ENCODE measurements around the gene XKR7.

Gene XKR7

GRCh38 chr20:32034581-32035425, 66.9 kb downstream of the XKR7 start:
- Histone ChIP-seq H3K4me1 (ENCODE audit: control insufficient read depth, insufficient read depth, low read length, poor library complexity, severe bottlenecking) (peaks cover 5% of the 10 kb centered on the region), H3K36me3 (ENCODE audit: control insufficient read depth, insufficient read depth, low read length) (no peaks in the 10 kb centered on the region), H3K4me3 (ENCODE audit: insufficient read depth, low read depth, low read length, poor library complexity, severe bottlenecking) (no peak overlapping the region), H3K27ac (ENCODE audit: insufficient read depth, low read length, poor library complexity, severe bottlenecking) (no peak overlapping the region), H3K27me3 (replicated peaks; ENCODE audit: control insufficient read depth, insufficient read depth, low read length, poor library complexity, severe bottlenecking) (peaks cover 3% of the 10 kb centered on the region), H3K9me3 (ENCODE audit: control insufficient read depth, low read length) (no peaks in the 10 kb centered on the region)
- no peak for DNase-seq

- Histone ChIP-seq H3K27ac (ENCODE audit: insufficient read depth, low read length, poor library complexity, severe bottlenecking) (no peak overlapping the region), H3K36me3 (ENCODE audit: control insufficient read depth, insufficient read depth, low read length) (no peaks in the 10 kb centered on the region), H3K9me3 (ENCODE audit: control insufficient read depth, low read length) (no peaks in the 10 kb centered on the region), H3K4me1 (ENCODE audit: control insufficient read depth, insufficient read depth, low read length, poor library complexity, severe bottlenecking) (peaks cover 5% of the 10 kb centered on the region), H3K27me3 (replicated peaks; ENCODE audit: control insufficient read depth, insufficient read depth, low read length, poor library complexity, severe bottlenecking) (peaks cover 3% of the 10 kb centered on the region), H3K4me3 (ENCODE audit: insufficient read depth, low read depth, low read length, poor library complexity, severe bottlenecking) (no peak overlapping the region)
- no peak for DNase-seq
Measured at GRCh38 chr20:32035426-32035779, 67.5 kb downstream of the XKR7 start.

DNA sequence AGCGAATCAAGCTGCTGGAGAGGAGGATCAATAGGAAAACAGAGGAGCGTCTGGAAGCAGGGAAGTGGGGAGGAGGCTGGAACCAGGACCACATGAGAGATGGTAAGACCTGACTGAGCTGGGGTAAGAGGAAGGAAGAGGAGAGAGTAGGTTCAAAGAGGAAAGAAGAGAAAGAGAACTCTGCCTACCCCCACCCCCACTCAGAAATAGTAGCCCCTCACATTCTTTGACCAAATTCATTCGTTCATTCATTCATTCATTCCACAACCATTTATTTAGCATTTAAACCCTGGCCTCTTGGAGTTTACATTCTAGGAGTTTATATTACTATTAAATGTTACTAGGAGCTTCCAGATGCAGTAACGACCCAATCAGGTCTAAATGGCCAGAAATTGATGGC, 68.3 kb downstream of the XKR7 start:
- Histone ChIP-seq H3K9me3 (ENCODE audit: control insufficient read depth, low read length) (no peaks in the 10 kb centered on the region), H3K27ac (ENCODE audit: insufficient read depth, low read length, poor library complexity, severe bottlenecking) (no peak overlapping the region), H3K27me3 (replicated peaks; ENCODE audit: control insufficient read depth, insufficient read depth, low read length, poor library complexity, severe bottlenecking) (peaks cover 3% of the 10 kb centered on the region), H3K4me1 (ENCODE audit: control insufficient read depth, insufficient read depth, low read length, poor library complexity, severe bottlenecking) (peaks cover 4% of the 10 kb centered on the region), H3K36me3 (ENCODE audit: control insufficient read depth, insufficient read depth, low read length) (no peaks in the 10 kb centered on the region), H3K4me3 (ENCODE audit: insufficient read depth, low read depth, low read length, poor library complexity, severe bottlenecking) (no peak overlapping the region)
- DNase-seq: no peak

DNA sequence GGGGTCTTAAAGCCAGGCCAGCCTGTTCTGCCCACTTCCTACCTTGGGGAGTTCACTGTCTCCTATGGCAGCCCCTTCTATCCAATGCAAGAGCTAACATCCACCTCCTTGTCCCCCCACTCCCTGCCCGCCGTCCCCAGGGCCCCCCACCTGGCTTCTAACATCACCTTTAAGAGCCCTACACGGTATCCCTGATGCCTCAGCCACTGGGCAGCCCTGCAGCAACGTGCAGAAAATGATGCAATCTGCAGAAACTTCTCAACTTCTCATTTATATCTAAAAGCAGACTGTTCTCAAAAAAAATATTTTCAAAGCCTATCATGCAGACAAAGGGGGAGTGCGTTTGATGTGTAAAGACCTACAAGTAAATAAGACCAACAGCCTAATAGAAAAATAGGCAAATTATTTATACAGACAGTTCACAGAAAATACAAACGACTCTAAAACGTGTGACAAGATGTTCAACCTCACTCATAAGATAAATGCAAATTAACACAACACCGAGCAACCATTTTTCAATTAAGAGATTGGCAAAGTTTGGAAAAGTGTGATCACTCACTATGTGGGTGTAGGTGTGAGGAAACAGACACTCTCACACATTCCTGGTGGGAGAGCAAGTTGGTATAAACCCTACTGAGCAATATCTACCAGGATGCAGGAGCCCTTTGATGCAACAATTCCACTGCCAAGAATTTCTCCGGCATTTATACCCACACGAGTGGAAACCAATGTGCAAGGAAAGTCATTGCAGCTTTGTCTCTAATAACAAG, 69.0 kb downstream of the XKR7 start:
- DNase-seq: no peak
- H3K4me1 ChIP-seq (ENCODE audit: control insufficient read depth, insufficient read depth, low read length, poor library complexity, severe bottlenecking): no peaks in the 10 kb centered on the region
- no peak overlapping the region for H3K4me3 ChIP-seq (ENCODE audit: insufficient read depth, low read depth, low read length, poor library complexity, severe bottlenecking)

GRCh38 chr20:32037929-32038328, 70.0 kb downstream of the XKR7 start:
- Histone ChIP-seq H3K27me3 (replicated peaks; ENCODE audit: control insufficient read depth, insufficient read depth, low read length, poor library complexity, severe bottlenecking) (peaks cover 3% of the 10 kb centered on the region), H3K4me3 (ENCODE audit: insufficient read depth, low read depth, low read length, poor library complexity, severe bottlenecking) (no peak overlapping the region), H3K27ac (ENCODE audit: insufficient read depth, low read length, poor library complexity, severe bottlenecking) (no peak overlapping the region), H3K4me1 (ENCODE audit: control insufficient read depth, insufficient read depth, low read length, poor library complexity, severe bottlenecking) (no peaks in the 10 kb centered on the region), H3K36me3 (ENCODE audit: control insufficient read depth, insufficient read depth, low read length) (no peaks in the 10 kb centered on the region), H3K9me3 (ENCODE audit: control insufficient read depth, low read length) (no peaks in the 10 kb centered on the region)
- no peak for DNase-seq

More for the DNA sequence above, 69.0 kb downstream of the XKR7 start:
- no peaks in the 10 kb centered on the region for H3K9me3 ChIP-seq (ENCODE audit: control insufficient read depth, low read length)
- no peaks in the 10 kb centered on the region for H3K36me3 ChIP-seq (ENCODE audit: control insufficient read depth, insufficient read depth, low read length)
- H3K27me3 ChIP-seq (replicated peaks; ENCODE audit: control insufficient read depth, insufficient read depth, low read length, poor library complexity, severe bottlenecking): peaks cover 3% of the 10 kb centered on the region
- no peak overlapping the region for H3K27ac ChIP-seq (ENCODE audit: insufficient read depth, low read length, poor library complexity, severe bottlenecking)

DNA sequence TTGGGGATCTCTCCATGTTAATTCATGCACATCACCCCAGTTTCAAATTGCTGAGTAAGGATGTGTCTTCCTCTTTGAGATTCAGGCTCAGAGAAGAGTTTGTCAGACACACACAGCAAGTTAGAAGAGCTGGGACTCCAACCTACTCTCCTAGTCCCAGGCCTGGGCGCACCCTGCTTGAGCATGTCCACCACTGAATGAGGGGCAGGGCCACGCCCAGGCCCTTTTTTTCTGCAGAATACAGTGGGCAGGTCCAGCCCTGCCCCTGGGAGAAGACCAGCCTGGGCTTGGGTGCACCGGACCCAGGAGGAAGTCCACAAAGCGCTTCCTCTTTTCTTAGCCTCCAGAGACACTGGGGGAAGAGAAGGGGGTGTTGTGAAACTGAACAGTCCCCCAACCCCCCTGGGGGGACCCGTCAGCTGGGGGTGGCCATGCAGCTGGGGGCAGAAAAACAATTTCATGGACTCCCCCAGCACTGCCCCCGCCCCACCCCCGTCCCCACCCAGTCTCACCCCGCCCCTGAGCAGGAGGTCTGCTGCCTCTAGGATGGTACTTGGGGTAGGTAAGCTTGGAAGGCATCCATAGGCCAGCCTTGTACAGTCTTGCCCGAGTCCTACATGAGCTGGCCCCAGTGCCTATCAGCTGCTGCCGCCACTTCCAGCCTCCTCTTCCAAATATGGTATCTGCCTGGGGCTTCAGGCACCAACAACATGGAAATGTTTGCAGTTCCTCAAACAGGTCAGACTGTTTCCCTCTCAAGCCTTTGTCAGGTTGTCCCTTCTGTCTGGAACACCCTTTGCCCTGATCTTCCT, 72.4 kb downstream of the XKR7 start:
- Histone ChIP-seq H3K4me1 (ENCODE audit: control insufficient read depth, insufficient read depth, low read length, poor library complexity, severe bottlenecking) (no peaks in the 10 kb centered on the region), H3K4me3 (ENCODE audit: insufficient read depth, low read depth, low read length, poor library complexity, severe bottlenecking) (no peak overlapping the region), H3K27ac (ENCODE audit: insufficient read depth, low read length, poor library complexity, severe bottlenecking) (no peak overlapping the region), H3K36me3 (ENCODE audit: control insufficient read depth, insufficient read depth, low read length) (no peaks in the 10 kb centered on the region), H3K27me3 (replicated peaks; ENCODE audit: control insufficient read depth, insufficient read depth, low read length, poor library complexity, severe bottlenecking) (peaks cover 3% of the 10 kb centered on the region), H3K9me3 (ENCODE audit: control insufficient read depth, low read length) (no peaks in the 10 kb centered on the region)
- no peak for DNase-seq

GRCh38 chr20:32045999-32046398, 78.0 kb downstream of the XKR7 start:
- Histone ChIP-seq H3K9me3 (ENCODE audit: control insufficient read depth, low read length) (no peaks in the 10 kb centered on the region), H3K36me3 (ENCODE audit: control insufficient read depth, insufficient read depth, low read length) (no peaks in the 10 kb centered on the region), H3K4me1 (ENCODE audit: control insufficient read depth, insufficient read depth, low read length, poor library complexity, severe bottlenecking) (peaks cover 1% of the 10 kb centered on the region), H3K27me3 (replicated peaks; ENCODE audit: control insufficient read depth, insufficient read depth, low read length, poor library complexity, severe bottlenecking) (peaks cover 3% of the 10 kb centered on the region), H3K27ac (ENCODE audit: insufficient read depth, low read length, poor library complexity, severe bottlenecking) (no peak overlapping the region), H3K4me3 (ENCODE audit: insufficient read depth, low read depth, low read length, poor library complexity, severe bottlenecking) (no peak overlapping the region)
- no peak for DNase-seq

DNA sequence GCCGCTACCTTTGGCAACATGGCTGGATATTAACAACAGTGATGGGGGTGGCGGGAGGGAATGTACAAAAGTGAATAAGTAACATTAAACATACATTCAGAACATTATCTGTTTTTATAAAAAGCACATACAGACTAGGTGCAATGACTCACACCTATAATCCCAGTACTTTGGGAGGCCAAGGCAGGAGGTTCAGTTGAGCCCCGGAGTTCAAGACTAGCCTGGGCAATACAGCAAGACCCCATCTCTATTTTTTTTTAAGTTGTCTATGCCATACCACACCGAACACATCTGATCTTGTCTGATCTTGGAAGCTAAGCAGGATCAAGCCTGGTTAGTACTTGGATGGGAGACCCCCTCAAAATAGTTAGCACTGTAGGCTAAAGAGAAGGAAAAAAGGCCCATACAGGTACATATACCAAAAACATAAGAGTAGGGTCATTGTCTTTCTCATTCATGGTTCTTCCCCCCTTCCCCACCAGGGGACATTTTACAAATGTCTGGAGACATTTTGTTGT, 82.4 kb downstream of the XKR7 start:
- no peak for DNase-seq
- no peak overlapping the region for H3K4me3 ChIP-seq (ENCODE audit: insufficient read depth, low read depth, low read length, poor library complexity, severe bottlenecking)
- H3K36me3 ChIP-seq (ENCODE audit: control insufficient read depth, insufficient read depth, low read length): no peaks in the 10 kb centered on the region
- no peak overlapping the region for H3K27ac ChIP-seq (ENCODE audit: insufficient read depth, low read length, poor library complexity, severe bottlenecking)
- peaks cover 37% of the 10 kb centered on the region for H3K27me3 ChIP-seq (replicated peaks; ENCODE audit: control insufficient read depth, insufficient read depth, low read length, poor library complexity, severe bottlenecking)
- H3K9me3 ChIP-seq (ENCODE audit: control insufficient read depth, low read length): no peaks in the 10 kb centered on the region
- peaks cover 22% of the 10 kb centered on the region for H3K4me1 ChIP-seq (ENCODE audit: control insufficient read depth, insufficient read depth, low read length, poor library complexity, severe bottlenecking)

GRCh38 chr20:32050851-32051556, 83.1 kb downstream of the XKR7 start:
- H3K4me3 ChIP-seq (ENCODE audit: insufficient read depth, low read depth, low read length, poor library complexity, severe bottlenecking): no peak overlapping the region
- H3K4me1 ChIP-seq (ENCODE audit: control insufficient read depth, insufficient read depth, low read length, poor library complexity, severe bottlenecking): peaks cover 22% of the 10 kb centered on the region
- no peak for DNase-seq
- H3K36me3 ChIP-seq (ENCODE audit: control insufficient read depth, insufficient read depth, low read length): no peaks in the 10 kb centered on the region
- peaks cover 37% of the 10 kb centered on the region for H3K27me3 ChIP-seq (replicated peaks; ENCODE audit: control insufficient read depth, insufficient read depth, low read length, poor library complexity, severe bottlenecking)
- no peak overlapping the region for H3K27ac ChIP-seq (ENCODE audit: insufficient read depth, low read length, poor library complexity, severe bottlenecking)
- H3K9me3 ChIP-seq (ENCODE audit: control insufficient read depth, low read length): no peaks in the 10 kb centered on the region
